ENCODE data around the gene RNF175. TPM values are rescaled to one million over a fixed set of nuclear protein-coding genes. Genes with fewer than 3 reads are reported as not detected.
A peak's percentile ranks its signal among the peaks of the same experiment; 100 is the strongest.

RNF175 gene
- total RNA-seq, 1 donor: under 0.01 TPM

DNA sequence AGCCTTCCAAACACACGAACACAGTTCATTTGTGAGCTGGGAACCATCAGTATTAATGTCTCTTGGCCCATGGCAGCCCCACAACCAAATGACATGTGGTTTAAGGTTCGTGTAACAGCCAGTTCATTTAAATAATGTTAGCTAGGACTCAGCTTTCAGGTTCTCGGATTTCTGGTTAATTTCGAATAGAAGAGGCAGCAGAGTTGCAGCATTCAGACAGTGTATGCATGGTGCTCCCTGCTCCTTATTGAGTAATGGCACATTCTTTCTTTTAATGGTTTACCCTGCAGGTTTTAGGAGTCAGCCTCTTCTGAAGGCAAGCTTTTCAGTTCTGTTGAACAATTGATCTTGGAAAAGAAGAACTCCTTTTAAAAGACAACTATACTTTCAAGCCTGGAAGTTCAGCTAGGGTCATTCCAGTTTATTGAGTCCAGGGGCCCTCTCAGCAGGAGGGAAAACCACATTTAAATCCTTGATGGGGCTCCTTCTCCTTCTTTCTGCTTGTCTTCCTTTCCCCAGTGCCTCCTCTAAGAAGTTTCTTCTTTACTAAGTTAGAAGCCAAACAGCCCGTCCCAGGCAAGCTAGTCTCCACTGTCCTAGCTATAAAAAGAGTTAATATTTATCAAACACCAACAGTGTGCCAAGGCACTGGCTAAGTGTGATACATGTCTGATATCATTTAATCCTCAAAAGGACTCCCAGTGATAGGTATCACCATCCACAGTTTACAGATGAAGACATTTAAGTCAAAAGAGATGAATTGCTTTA is 5.0 kb upstream of the RNF175 start:
- Histone ChIP-seq H3K79me2 (ENCODE audit: insufficient read depth, low read length) (no peaks in the 10 kb centered on the region), H3K4me3 (ENCODE audit: insufficient read depth, low read length) (no peak overlapping the region), H3K9me3 (ENCODE audit: low read depth, low read length) (no peaks in the 10 kb centered on the region), H3K4me1 (ENCODE audit: insufficient read depth, low read length) (no peaks in the 10 kb centered on the region), H3K36me3 (ENCODE audit: insufficient read depth, low read length) (no peaks in the 10 kb centered on the region), H4K20me1 (ENCODE audit: insufficient read depth, low read length) (no peaks in the 10 kb centered on the region), H3K4me2 (ENCODE audit: insufficient read depth, low read length) (no peak overlapping the region), H3K27ac (ENCODE audit: low read depth, low read length) (no peak overlapping the region), H3K27me3 (ENCODE audit: insufficient read depth, low read length) (peaks cover 13% of the 10 kb centered on the region), H2AFZ (ENCODE audit: low read length) (no peak overlapping the region)
- DNase-seq (ENCODE audit: insufficient read length, low spot score, missing footprints): no peak
- TF ChIP-seq, protein P1, sequence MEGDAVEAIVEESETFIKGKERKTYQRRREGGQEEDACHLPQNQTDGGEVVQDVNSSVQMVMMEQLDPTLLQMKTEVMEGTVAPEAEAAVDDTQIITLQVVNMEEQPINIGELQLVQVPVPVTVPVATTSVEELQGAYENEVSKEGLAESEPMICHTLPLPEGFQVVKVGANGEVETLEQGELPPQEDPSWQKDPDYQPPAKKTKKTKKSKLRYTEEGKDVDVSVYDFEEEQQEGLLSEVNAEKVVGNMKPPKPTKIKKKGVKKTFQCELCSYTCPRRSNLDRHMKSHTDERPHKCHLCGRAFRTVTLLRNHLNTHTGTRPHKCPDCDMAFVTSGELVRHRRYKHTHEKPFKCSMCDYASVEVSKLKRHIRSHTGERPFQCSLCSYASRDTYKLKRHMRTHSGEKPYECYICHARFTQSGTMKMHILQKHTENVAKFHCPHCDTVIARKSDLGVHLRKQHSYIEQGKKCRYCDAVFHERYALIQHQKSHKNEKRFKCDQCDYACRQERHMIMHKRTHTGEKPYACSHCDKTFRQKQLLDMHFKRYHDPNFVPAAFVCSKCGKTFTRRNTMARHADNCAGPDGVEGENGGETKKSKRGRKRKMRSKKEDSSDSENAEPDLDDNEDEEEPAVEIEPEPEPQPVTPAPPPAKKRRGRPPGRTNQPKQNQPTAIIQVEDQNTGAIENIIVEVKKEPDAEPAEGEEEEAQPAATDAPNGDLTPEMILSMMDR (IDR thresholded peaks at IDR 0.05; ENCODE audit: extremely low read depth, low read depth, low read length): no peak

DNA sequence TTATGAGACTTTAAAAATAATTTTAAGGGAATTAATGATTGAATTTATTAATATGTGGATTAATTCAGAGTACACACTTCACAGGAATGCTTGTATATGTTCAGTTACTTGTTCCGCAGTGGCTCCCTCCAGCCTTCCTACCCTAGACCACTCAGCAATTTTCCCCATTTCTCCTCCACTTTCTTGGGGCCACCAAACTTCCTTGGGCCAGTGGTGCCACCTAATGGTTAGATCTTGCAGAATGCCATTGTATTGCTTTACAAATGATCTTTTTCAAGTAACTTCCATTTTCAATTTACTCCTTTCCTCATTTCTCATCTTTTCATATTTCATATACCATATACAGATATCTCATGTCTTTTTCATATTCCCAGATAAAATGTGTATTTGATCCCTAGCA is 3.6 kb upstream of the RNF175 start:
- no peak overlapping the region for H2AFZ ChIP-seq (ENCODE audit: low read length)
- no peaks in the 10 kb centered on the region for H3K9me3 ChIP-seq (ENCODE audit: low read depth, low read length)
- H3K4me1 ChIP-seq (ENCODE audit: insufficient read depth, low read length): no peaks in the 10 kb centered on the region
- H3K4me3 ChIP-seq (ENCODE audit: insufficient read depth, low read length): no peak overlapping the region
- TF ChIP-seq, protein P1 (IDR thresholded peaks at IDR 0.05; ENCODE audit: extremely low read depth, low read depth, low read length): peak; percentile 36
- DNase-seq (ENCODE audit: insufficient read length, low spot score, missing footprints): no peak
- no peak overlapping the region for H3K27ac ChIP-seq (ENCODE audit: low read depth, low read length)
- no peak overlapping the region for H3K4me2 ChIP-seq (ENCODE audit: insufficient read depth, low read length)
- H3K27me3 ChIP-seq (ENCODE audit: insufficient read depth, low read length): peaks cover 26% of the 10 kb centered on the region
- no peaks in the 10 kb centered on the region for H3K79me2 ChIP-seq (ENCODE audit: insufficient read depth, low read length)
- no peaks in the 10 kb centered on the region for H3K36me3 ChIP-seq (ENCODE audit: insufficient read depth, low read length)
- H4K20me1 ChIP-seq (ENCODE audit: insufficient read depth, low read length): no peaks in the 10 kb centered on the region

DNA sequence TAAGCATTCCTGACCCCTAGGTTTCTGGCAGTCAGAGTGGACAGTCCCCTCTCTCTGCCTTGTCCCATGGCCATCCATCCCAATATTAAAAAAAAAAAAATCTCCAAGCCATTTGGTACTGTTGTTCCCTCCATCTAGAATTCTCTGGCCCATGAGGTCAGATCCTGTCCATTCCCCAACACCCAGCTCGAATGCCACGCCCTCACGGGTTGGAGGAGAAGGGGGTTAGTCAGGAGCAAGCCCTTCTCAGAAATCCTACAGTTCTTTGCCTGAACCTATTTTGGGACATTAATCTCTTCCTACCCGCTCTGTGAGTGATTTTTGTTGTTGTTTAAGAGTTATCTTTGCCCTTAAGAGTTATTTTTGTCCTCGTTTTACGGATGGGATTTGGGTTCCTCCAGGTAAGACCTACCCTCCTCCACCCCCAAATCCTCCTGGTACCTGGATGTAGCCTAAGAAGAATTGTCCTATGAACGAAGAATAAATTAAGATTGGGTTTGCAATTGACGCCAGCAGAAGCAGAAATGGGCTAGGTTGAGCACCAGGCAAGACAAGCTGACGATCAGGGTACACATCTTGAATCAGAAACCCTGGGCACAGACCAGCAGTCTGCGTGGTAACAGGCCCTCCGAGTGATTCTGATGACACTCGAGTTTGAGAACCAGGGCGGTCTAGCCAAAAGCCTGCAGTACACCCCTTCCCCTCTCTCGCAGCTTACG is 977 bp downstream of the RNF175 start:
- DNase-seq (ENCODE audit: insufficient read length, low spot score, missing footprints): no peak
- Histone ChIP-seq H3K27me3 (ENCODE audit: insufficient read depth, low read length) (peaks cover 33% of the 10 kb centered on the region), H2AFZ (ENCODE audit: low read length) (peak overlapping the region; percentile 35), H3K27ac (ENCODE audit: low read depth, low read length) (no peak overlapping the region), H4K20me1 (ENCODE audit: insufficient read depth, low read length) (no peaks in the 10 kb centered on the region), H3K36me3 (ENCODE audit: insufficient read depth, low read length) (no peaks in the 10 kb centered on the region), H3K4me2 (ENCODE audit: insufficient read depth, low read length) (peak overlapping the region; percentile 55), H3K4me3 (ENCODE audit: insufficient read depth, low read length) (peak overlapping the region; percentile 55), H3K4me1 (ENCODE audit: insufficient read depth, low read length) (no peaks in the 10 kb centered on the region), H3K79me2 (ENCODE audit: insufficient read depth, low read length) (no peaks in the 10 kb centered on the region), H3K9me3 (ENCODE audit: low read depth, low read length) (no peaks in the 10 kb centered on the region)
- TF ChIP-seq, protein P1 (IDR thresholded peaks at IDR 0.05; ENCODE audit: extremely low read depth, low read depth, low read length): no peak

DNA sequence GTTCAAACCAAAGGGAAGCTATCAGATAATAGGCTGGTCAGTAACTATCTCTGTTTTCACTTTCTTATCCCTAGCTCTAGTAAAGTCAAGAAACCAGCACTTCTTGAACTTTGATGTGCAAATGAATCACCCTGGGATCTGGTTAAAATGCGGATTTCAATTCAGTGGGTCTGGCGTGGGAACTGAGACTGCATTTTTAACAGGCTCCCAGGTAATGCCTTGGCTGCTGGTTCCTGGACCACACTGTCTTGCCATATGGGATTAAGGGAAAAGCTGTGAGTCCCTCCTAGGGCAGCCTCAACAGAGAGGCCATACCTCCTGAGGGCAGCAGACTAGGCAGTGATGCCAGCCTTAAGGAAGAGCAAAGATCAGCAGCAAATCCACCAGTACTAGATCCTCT is 1.7 kb downstream of the RNF175 start:
- Histone ChIP-seq H3K79me2 (ENCODE audit: insufficient read depth, low read length) (no peaks in the 10 kb centered on the region), H3K27ac (ENCODE audit: low read depth, low read length) (no peak overlapping the region), H3K4me3 (ENCODE audit: insufficient read depth, low read length) (no peak overlapping the region), H3K4me1 (ENCODE audit: insufficient read depth, low read length) (no peaks in the 10 kb centered on the region), H2AFZ (ENCODE audit: low read length) (no peak overlapping the region), H3K36me3 (ENCODE audit: insufficient read depth, low read length) (no peaks in the 10 kb centered on the region), H3K4me2 (ENCODE audit: insufficient read depth, low read length) (no peak overlapping the region), H3K9me3 (ENCODE audit: low read depth, low read length) (no peaks in the 10 kb centered on the region), H3K27me3 (ENCODE audit: insufficient read depth, low read length) (peaks cover 33% of the 10 kb centered on the region), H4K20me1 (ENCODE audit: insufficient read depth, low read length) (no peaks in the 10 kb centered on the region)
- DNase-seq (ENCODE audit: insufficient read length, low spot score, missing footprints): no peak
- TF ChIP-seq, protein P1 (IDR thresholded peaks at IDR 0.05; ENCODE audit: extremely low read depth, low read depth, low read length): no peak
